Measurements from ENCODE around the gene MYPOP.

Gene MYPOP

GRCh38 chr19:45935267-45935666 lies 32.9 kb upstream of the MYPOP start (continued):
- TF ChIP-seq, protein P1, sequence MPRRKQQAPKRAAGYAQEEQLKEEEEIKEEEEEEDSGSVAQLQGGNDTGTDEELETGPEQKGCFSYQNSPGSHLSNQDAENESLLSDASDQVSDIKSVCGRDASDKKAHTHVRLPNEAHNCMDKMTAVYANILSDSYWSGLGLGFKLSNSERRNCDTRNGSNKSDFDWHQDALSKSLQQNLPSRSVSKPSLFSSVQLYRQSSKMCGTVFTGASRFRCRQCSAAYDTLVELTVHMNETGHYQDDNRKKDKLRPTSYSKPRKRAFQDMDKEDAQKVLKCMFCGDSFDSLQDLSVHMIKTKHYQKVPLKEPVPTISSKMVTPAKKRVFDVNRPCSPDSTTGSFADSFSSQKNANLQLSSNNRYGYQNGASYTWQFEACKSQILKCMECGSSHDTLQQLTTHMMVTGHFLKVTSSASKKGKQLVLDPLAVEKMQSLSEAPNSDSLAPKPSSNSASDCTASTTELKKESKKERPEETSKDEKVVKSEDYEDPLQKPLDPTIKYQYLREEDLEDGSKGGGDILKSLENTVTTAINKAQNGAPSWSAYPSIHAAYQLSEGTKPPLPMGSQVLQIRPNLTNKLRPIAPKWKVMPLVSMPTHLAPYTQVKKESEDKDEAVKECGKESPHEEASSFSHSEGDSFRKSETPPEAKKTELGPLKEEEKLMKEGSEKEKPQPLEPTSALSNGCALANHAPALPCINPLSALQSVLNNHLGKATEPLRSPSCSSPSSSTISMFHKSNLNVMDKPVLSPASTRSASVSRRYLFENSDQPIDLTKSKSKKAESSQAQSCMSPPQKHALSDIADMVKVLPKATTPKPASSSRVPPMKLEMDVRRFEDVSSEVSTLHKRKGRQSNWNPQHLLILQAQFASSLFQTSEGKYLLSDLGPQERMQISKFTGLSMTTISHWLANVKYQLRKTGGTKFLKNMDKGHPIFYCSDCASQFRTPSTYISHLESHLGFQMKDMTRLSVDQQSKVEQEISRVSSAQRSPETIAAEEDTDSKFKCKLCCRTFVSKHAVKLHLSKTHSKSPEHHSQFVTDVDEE (CRISPR knock-in tag; IDR thresholded peaks at IDR 0.05): no peak

GRCh38 chr19:45934551-45935230 lies 32.3 kb upstream of the MYPOP start:
- no peak for ATAC-seq
- no peak for TF ChIP-seq ZC3H10 (CRISPR knock-in tag; IDR thresholded peaks at IDR 0.05)
- TF ChIP-seq ARNTL (CRISPR knock-in tag; IDR thresholded peaks at IDR 0.05; ENCODE audit: borderline replicate concordance, low read depth): no peak
- TF ChIP-seq GLIS3 (CRISPR knock-in tag; IDR thresholded peaks at IDR 0.05): no peak
- TF ChIP-seq, protein P2, sequence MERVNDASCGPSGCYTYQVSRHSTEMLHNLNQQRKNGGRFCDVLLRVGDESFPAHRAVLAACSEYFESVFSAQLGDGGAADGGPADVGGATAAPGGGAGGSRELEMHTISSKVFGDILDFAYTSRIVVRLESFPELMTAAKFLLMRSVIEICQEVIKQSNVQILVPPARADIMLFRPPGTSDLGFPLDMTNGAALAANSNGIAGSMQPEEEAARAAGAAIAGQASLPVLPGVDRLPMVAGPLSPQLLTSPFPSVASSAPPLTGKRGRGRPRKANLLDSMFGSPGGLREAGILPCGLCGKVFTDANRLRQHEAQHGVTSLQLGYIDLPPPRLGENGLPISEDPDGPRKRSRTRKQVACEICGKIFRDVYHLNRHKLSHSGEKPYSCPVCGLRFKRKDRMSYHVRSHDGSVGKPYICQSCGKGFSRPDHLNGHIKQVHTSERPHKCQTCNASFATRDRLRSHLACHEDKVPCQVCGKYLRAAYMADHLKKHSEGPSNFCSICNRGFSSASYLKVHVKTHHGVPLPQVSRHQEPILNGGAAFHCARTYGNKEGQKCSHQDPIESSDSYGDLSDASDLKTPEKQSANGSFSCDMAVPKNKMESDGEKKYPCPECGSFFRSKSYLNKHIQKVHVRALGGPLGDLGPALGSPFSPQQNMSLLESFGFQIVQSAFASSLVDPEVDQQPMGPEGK (CRISPR knock-in tag; IDR thresholded peaks at IDR 0.05; ENCODE audit: borderline replicate concordance): no peak
- TF ChIP-seq ZFP3 (CRISPR knock-in tag; IDR thresholded peaks at IDR 0.05): no peak
- no peak for TF ChIP-seq CREB5 (CRISPR knock-in tag; IDR thresholded peaks at IDR 0.05; ENCODE audit: low read depth)
- no peak for TF ChIP-seq PPARA (CRISPR knock-in tag; IDR thresholded peaks at IDR 0.05; ENCODE audit: borderline replicate concordance)
- no peak for TF ChIP-seq POU6F1 (CRISPR knock-in tag; IDR thresholded peaks at IDR 0.05; ENCODE audit: borderline replicate concordance, low read depth)
- no peak for TF ChIP-seq BACH2 (CRISPR knock-in tag; IDR thresholded peaks at IDR 0.05; ENCODE audit: borderline replicate concordance)
- TF ChIP-seq ZNF70 (CRISPR knock-in tag; IDR thresholded peaks at IDR 0.05): no peak
- no peak for TF ChIP-seq ZFP30 (CRISPR knock-in tag; IDR thresholded peaks at IDR 0.05)
- no peak for TF ChIP-seq OSR1 (CRISPR knock-in tag; IDR thresholded peaks at IDR 0.05)
- TF ChIP-seq ISL1 (CRISPR knock-in tag; IDR thresholded peaks at IDR 0.05): no peak
- no peak for TF ChIP-seq CSDC2 (CRISPR knock-in tag; IDR thresholded peaks at IDR 0.05)

DNA sequence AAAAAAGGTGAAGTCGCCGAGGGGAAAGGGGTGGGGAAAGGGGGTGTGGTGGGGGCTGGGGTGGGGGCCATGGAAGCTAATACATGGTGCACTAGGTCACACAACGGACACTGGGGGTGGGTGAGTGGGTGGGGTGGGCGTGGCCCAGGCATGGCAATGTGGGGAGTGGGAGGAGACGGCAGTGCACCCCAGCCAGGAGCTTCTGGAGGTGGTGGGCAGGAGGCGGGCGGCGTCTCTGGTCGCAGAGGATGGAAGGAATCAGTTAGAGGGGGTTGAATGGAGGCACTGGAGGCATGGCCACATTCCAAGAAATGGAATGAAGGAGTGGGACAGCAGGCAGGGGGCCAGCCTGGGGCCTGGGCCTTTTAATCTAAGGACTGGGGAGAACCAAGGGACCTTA lies 31.3 kb upstream of the MYPOP start:
- ATAC-seq: no peak
- TF ChIP-seq ISL1 (CRISPR knock-in tag; IDR thresholded peaks at IDR 0.05): no peak
- TF ChIP-seq ZNF8 (CRISPR knock-in tag; IDR thresholded peaks at IDR 0.05): no peak
- TF ChIP-seq PPARA (CRISPR knock-in tag; IDR thresholded peaks at IDR 0.05; ENCODE audit: borderline replicate concordance): no peak
- TF ChIP-seq ARNTL (CRISPR knock-in tag; IDR thresholded peaks at IDR 0.05; ENCODE audit: borderline replicate concordance, low read depth): no peak
- TF ChIP-seq GLIS3 (CRISPR knock-in tag; IDR thresholded peaks at IDR 0.05): no peak
- TF ChIP-seq ZC3H10 (CRISPR knock-in tag; IDR thresholded peaks at IDR 0.05): no peak
- TF ChIP-seq ZFP30 (CRISPR knock-in tag; IDR thresholded peaks at IDR 0.05): no peak
- TF ChIP-seq, protein P3, sequence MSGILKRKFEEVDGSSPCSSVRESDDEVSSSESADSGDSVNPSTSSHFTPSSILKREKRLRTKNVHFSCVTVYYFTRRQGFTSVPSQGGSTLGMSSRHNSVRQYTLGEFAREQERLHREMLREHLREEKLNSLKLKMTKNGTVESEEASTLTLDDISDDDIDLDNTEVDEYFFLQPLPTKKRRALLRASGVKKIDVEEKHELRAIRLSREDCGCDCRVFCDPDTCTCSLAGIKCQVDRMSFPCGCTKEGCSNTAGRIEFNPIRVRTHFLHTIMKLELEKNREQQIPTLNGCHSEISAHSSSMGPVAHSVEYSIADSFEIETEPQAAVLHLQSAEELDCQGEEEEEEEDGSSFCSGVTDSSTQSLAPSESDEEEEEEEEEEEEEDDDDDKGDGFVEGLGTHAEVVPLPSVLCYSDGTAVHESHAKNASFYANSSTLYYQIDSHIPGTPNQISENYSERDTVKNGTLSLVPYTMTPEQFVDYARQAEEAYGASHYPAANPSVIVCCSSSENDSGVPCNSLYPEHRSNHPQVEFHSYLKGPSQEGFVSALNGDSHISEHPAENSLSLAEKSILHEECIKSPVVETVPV (CRISPR knock-in tag; IDR thresholded peaks at IDR 0.05): no peak
- no peak for TF ChIP-seq RARB (CRISPR knock-in tag; IDR thresholded peaks at IDR 0.05)
- TF ChIP-seq OSR1 (CRISPR knock-in tag; IDR thresholded peaks at IDR 0.05): no peak
- no peak for TF ChIP-seq TOX (CRISPR knock-in tag; IDR thresholded peaks at IDR 0.05; ENCODE audit: borderline replicate concordance)
